NB4 (cell line): Measurements from ENCODE around the gene CCDC85C.

Experiments used
- DNase-seq: peaks from one replicate; pipeline ENCODE4 v3.0.0; 2010; ENCODE audit warnings: low read depth
- H3K4me3 ChIP-seq: one replicate; pipeline ENCODE4 v1.5.1; 2011; ENCODE audit warnings: mild to moderate bottlenecking, low read depth, low read length, moderate library complexity
- CTCF ChIP-seq: IDR thresholded peaks from one replicate; pipeline ENCODE4 v1.5.1; 2012; ENCODE audit warnings: low read depth, low read length
- MAX ChIP-seq: IDR thresholded peaks from 2 replicates; pipeline ENCODE4 v1.6.1; 2011; ENCODE audit warnings: low read depth, low read length
- MYC ChIP-seq: IDR thresholded peaks from 2 replicates; pipeline ENCODE4 v1.6.1; 2011; ENCODE audit warnings: low read depth, low read length
- POLR2A ChIP-seq: IDR thresholded peaks from 2 replicates; pipeline ENCODE4 v1.6.1; 2011; ENCODE audit warnings: mild to moderate bottlenecking; ENCODE audit not compliant: insufficient read length; ENCODE audit errors: extremely low read depth

CCDC85C gene

GRCh38 chr14:99603471-99604277 lies at the start of gene CCDC85C:
TSS of gene CCDC85C (minus strand) at chr14:99604207. CDS start at chr14:99603959, 248 bp downstream.
- H3K4me3 ChIP-seq = peak within 1 kb of the TSS; percentile 66
- DNase-seq = peak; percentile 66
- TF ChIP-seq POLR2A (no peak), CTCF (no peak), MAX (no peak), MYC (no peak)

GRCh38 chr14:99651953-99652746 lies 48.1 kb upstream of the CCDC85C start:
- no peak overlapping the region for H3K4me3 ChIP-seq
- DNase-seq = no peak
- TF ChIP-seq MYC = no peak
- no peak for TF ChIP-seq CTCF
- no peak for TF ChIP-seq POLR2A
- TF ChIP-seq MAX = no peak

GRCh38 chr14:99650189-99650588 lies 46.2 kb upstream of the CCDC85C start:
- no peak for DNase-seq
- TF ChIP-seq POLR2A (no peak), MYC (no peak), CTCF (no peak), MAX (no peak)
- H3K4me3 ChIP-seq = no peak overlapping the region

GRCh38 chr14:99649643-99650042 lies 45.6 kb upstream of the CCDC85C start:
- TF ChIP-seq CTCF (no peak), MYC (no peak), POLR2A (no peak), MAX (no peak)
- DNase-seq = no peak

GRCh38 chr14:99649219-99649618 lies 45.2 kb upstream of the CCDC85C start:
- no peak overlapping the region for H3K4me3 ChIP-seq
- no peak for TF ChIP-seq CTCF
- TF ChIP-seq MAX = no peak
- no peak for TF ChIP-seq POLR2A
- TF ChIP-seq MYC = no peak
- DNase-seq = no peak

More at GRCh38 chr14:99649643-99650042, 45.6 kb upstream of the CCDC85C start:
- H3K4me3 ChIP-seq = no peak overlapping the region
